RKO (cell line): ENCODE data around the gene RAB11A.
A peak's percentile ranks its signal among the peaks of the same experiment; 100 is the strongest.
"Not testable (repeated sequence)": the region's sequence is repeated elsewhere in the genome, so short reads cannot be mapped to it uniquely, and the experiment has no call there.

Experiments used
- DNase-seq: peaks from one replicate; pipeline ENCODE4 v3.0.0-alpha.2; 2016; ENCODE audit warnings: low spot score

Gene RAB11A

GRCh38 chr15:65845826-65846519 is 23.3 kb upstream of the RAB11A start:
- DNase-seq, result no peak

DNA sequence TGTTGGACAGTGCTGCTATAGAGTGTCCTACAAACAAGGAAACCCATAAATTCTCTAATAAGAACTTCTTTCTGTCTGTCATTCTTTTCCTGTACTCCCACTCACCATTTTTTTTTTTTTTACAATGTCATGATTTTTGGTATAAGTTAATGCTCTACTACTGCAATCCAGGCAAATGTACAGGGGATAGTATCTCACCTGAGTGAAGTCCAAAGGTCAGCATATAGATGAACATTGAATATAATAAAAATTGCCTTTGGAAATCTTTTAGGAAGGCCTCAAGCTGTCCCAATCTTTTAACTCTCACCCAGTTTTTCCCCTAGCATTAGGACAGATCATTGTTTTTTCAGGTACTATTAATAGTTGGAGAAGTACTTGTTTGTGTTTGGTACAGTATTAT is 21.3 kb upstream of the RAB11A start:
- no peak for DNase-seq

DNA sequence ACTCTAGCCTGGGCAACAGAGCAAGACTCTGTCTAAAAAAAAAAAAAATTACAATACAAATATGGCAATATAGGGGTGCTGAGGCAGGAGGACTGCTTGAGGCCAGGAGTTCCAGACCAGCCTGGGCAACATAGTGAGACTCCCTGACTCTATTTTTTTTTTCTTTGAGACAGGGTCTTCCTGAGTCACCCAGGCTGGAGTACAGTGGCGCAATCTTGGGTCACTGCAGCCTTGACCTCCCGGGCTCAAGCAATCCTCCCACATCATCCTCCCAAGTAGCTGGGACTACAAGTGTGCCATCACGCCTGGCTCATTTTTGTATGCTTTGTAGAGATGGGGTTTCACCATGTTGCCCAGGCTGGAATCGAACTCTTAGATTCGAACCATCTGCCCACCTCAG is 17.3 kb upstream of the RAB11A start:
- no peak for DNase-seq

GRCh38 chr15:65856821-65857455 is 12.4 kb upstream of the RAB11A start:
- peak; percentile 53 for DNase-seq

DNA sequence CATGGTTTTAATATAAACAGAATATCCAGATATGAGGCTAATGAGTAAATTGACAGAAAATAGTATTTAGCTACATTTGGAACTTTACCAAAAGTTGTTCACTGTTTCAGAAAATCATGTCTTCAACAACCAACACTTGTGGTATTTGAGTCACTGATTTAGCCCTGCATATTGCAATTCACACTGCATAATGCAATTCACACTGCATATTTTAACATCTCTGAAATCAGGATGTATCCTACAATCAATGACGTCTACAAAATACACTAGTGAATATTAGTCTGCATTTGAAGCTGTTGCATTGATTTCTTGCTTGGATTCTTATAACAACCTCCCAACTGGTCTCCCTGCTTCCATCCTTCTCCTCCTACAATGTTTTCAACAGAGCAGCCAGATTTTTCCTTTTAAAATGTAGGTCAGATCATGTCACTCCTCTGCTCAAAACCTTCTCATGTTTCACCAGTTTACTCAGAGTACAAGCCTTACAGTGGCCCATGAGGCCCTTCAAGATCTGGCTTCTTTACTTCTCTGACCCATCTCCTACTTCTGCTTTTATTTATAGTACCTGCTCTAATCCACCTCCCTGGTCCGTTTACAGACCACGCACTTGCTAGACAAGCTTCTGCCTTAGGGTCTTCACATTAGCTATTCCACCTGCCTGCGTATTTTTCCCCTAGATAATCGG is 11.4 kb upstream of the RAB11A start:
- no peak for DNase-seq

DNA sequence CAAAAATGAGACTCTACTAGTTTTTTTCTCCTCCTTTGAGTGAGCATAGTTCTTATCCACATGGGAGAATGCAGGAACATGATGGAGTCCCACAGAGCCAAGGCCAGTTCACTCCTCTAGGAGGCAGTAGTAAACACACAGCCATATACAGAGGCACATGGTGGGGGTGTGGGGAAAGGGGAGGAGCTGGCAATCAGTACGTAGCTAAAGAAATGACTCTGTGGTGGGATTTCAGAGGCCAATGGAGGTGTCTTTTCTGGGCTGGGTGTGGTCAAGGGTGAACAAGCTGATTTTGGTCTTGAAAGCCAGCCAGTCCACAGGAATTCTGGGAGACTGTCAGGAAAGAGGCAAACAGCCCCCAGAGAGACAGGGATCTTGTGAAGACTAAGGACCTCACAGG is 6.6 kb upstream of the RAB11A start:
- peak; percentile 74 for DNase-seq

GRCh38 chr15:65863106-65863505 is 6.2 kb upstream of the RAB11A start:
- DNase-seq, result no peak

DNA sequence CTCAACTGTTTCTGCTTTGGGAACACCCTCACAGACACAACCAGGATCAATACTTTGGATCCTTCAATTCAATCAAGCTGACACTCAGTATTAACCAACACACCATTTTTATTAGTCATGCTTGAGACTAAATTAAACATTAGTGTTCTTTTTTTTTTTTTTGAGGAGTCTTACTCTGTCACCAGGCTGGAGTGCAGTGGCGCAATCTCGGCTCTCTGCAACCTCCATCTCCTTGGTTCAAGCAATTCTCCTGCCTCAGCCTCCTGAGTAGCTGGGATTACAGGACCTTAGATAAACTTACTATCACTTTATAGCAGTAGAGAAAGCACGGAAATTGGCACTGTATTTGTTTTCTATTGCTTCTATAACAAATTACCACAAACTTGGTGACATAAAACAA is 2.0 kb upstream of the RAB11A start:
- DNase-seq, result no peak

DNA sequence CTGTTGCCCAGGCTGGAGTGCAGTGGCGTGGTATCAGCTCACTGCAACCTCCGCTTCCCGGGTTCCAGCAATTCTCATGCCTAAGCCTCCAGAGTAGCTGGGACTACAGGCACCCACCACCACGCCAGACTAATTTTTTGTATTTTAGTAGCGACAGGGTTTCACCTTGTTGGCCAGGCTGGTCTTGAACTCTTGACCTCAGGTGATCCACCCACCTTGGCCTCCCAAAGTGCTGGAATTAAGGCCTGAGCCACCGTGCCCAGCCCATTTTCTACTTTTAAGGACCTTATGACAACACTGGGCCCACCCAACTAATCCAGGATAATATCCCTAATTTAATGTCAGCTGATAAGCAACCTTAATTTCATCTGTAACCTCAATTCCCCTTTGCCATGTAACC is 1.4 kb upstream of the RAB11A start:
- not testable (repeated sequence) for DNase-seq

DNA sequence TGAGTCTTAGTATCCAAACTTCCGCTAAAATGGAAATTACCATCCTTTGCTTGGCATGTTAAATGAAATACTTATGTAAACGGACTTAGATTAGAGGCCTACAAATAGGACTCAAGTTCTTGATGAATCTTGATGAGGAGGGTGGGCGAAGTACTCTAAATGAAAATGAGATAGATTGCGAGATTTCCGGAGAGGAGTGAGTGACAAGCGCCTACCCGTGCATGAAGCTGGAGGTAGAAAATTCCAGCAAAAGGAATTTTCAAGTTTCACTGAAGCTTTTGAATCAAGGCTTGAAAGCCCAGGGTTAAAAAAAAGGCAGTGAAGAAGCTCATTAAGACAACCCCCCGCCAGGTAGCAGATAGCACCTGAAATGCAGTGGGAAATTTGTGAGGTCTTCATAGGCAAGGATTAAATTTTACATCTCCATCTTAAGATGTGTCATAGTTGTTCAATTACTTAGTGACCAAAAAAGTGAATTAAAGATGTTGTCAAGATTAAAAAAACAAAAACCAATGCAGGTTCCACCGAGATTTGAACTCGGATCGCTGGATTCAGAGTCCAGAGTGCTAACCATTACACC is 655 bp upstream of the RAB11A start:
- peak; percentile 65 for DNase-seq

DNA sequence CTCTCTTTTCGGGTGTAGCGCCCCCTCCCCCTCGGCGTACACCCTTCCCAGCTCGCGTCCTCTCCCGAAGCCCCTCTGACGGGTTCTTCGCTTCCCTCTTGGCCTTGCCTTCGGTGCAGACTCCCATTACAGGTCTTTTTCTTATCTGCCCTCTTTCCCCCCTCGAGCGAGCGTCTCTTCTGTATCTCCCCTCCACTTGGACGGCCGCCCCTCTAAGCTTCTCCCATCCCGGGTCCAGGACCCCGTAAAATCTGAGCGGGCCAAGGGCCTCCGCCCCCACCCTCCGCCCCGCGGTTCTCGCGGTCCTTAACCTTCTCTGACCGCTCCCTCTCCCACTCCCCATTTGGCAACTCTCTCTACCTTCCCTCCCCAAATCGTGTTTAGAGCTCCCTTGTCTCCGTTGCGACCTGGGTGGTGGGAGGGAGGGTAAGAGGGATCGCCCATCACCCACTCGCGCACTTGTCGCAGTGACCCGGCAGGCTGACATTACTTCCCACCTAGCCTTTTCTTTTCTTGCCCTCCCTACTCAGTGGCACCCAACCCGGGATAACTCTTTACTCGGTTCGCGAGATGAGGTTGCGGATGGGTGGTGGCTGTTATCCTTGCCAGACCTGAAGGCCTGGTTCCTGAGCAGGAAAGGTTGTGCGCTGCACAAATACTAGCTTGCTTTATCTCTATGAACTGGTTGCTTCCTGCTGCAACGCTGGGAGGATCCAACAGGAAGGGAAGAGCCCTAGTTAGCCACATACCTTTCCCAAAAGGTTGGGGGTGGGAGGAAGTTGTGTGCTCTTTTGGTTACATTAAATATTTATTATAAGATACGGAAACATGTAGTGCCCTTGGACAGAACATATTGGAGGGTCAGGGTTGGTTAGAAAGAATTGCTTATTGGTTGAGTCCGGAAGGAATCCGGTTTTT is 922 bp downstream of the RAB11A start:
- DNase-seq, result peak; percentile 76

GRCh38 chr15:65870889-65871533 is 1.7 kb downstream of the RAB11A start:
- peak; percentile 81 for DNase-seq

DNA sequence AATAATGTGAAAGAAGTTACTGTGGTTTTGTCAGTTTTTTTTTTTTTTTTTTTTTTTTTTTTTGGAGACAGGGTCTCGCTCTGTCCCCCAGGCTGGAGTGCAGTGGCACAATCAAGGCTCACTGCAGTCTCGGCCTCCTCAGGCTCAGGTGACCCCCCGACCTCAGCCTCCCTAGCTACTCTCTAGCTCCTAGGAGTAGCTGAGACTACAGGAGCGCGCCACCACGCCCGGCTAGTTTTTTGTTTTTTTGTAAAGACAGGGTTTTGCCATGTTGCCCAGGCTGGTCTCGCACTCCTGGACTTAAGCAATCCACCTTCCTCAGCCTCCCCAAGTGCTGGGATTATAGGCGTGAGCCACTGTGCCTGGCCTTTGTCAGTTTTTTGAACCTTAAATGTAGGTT is 2.6 kb downstream of the RAB11A start:
- not testable (repeated sequence) for DNase-seq

GRCh38 chr15:65872596-65872995 is 3.3 kb downstream of the RAB11A start:
- peak; percentile 56 for DNase-seq

DNA sequence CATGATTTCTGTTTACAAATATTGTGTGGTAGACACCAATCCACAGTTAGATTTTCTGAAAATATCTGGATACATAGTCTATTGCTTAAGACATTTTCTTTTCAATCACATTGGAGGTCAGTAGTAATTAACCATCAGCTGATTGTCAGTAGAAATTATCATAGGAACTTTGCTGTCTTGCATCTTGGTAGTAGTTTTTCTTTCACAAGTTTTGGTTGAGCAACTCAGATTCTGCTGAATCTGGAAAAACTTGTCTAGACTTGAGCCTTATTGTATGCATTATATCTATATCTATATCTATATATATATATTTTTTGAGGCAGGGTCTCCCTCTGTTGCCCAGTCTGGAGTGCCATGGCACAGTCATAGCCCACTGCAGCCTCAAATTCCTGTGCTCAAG is 4.0 kb downstream of the RAB11A start:
- no peak for DNase-seq

DNA sequence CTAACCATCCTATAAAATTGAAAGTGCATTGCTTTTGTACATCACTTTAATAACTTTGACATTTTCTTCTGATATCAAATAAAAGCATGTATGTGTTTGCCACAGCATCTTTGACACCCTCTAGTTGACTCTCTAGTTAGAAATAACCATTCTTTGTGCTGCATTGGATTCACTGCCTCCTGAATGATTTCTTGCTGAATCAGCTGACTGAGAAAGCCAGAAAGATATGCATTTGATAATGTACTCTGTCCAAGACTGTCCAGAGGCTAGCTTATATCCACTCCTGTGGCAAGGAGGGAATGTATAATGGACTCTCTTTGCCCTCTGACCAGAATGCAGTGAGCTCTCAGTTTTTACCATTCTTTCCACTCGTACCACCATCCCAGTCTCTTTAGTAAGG is 6.2 kb downstream of the RAB11A start:
- no peak for DNase-seq

DNA sequence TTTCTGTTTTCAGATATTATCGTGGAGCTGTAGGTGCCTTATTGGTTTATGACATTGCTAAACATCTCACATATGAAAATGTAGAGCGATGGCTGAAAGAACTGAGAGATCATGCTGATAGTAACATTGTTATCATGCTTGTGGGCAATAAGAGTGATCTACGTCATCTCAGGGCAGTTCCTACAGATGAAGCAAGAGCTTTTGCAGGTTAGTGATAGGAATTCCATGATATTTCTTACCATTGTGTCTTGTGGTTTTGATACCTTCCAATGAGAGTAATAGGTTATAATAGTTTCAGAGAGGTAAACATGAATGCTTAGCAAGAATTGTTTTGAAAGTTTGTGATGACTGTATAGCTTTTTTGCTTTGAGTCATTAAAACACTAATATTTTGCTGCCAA is 8.5 kb downstream of the RAB11A start:
- no peak for DNase-seq

DNA sequence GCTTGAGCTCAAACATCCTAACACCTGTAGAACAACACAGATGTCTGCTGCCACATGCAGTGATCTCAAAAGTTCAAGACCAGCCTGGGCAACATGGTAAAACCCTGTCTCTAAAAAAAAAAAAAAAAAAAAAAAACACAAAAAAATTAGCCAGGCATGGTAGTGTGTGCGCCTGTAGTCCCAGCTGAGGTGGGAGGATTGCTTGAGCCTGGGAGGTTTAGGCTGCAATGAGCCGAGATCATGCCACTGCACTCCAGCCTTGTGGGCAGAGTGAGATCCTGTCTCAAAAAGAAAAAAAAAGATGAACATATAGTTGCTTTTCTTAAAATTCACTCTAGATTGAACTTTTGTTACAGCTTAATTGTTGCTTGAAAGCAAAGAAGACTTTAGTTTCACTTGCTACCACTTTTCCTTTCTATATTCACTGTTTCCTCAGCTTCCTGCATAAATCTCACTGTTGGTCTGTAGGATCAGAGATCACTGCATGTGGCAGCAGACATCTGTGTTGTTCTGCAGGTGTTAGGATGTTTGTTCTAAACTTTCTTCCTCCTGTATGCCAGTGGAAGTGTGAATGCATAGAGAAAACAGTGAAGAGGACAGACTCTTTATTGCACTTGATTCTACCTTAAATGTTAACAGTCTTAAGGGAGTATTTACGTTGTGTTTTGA is 12.6 kb downstream of the RAB11A start:
- no peak for DNase-seq

DNA sequence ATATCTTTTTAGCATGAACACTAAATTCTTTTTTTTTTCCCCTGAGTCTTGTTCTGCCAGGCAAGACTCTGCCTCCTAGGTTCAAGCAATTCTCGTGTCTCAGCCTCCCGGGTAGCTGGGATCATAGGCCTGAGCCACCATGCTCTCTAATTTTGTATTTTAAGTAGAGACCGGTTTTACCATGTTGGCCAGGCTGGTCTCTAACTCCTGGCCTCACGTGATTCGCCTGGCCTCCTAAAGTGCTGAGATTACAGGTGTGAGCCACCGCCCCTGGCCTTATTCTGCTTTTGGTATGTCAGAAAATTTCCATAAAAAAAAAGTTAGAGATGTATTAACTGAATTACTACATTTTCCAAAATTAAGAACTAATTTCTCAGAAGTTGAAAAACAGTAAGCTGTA is 14.3 kb downstream of the RAB11A start:
- no peak for DNase-seq

DNA sequence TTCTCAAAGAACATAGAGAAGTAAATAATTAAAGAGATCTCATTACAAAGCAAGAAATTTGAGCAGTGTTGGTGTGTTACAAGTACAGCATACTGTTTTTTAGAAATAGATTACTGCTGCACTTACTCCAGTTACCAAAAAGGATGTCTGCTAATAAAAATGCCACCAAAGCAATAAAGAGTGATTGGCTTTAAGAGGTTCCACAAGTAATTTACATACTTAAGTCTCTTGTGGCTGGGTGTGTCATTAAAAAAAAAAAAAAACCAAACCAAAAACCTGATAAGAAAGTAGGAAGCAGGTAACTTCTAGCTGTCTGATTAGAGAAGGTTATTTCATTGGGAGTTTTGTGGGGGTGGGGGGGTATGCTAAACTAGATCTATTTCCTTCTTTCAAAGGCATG is 15.2 kb downstream of the RAB11A start:
- DNase-seq, result no peak

GRCh38 chr15:65885668-65886218 is 16.5 kb downstream of the RAB11A start:
- no peak for DNase-seq
